NCI-H2196 (cell line): ENCODE measurements around the gene KIAA1328.

Experiments
- DNase-seq: peaks from one replicate; lab custom pipeline; 2025; ENCODE audit not compliant: unreplicated experiment; lab: John Stamatoyannopoulos, UW

Gene KIAA1328

DNA sequence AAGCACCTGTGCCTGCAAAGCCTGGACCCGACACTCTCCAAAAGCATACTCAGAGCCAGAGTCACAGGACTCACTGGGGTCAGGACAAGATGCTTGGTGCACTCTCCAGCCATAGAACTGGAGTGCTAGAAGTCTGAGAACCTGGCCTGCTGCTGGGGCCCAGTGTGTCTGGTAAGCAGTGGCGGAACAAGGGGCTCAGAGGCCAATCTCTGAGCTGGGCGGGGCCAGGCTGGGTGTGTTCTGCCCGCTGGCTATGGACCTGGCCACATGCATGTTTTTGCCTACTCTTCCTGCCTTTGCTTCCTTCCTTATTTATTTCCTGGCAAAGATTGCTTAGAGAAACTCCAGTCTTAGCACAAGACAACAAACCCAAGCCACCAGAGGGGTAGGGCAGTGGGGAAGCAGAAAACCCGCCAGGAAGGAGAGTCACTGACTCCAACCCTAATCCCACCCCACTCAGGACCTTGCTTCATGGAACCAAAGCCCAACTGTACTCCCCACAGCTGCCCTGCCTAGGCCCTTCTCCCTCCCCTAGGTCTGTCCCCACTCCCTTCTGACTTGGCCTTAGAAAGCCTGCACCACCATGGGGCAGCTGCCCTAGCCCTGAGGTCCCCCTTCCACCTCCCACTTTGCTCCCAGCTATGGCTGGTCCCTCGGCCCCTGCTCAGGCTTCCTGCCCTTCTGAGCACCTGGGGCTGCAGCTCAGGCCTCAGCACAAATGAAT lies 421.1 kb downstream of the KIAA1328 start:
- no peak for DNase-seq

DNA sequence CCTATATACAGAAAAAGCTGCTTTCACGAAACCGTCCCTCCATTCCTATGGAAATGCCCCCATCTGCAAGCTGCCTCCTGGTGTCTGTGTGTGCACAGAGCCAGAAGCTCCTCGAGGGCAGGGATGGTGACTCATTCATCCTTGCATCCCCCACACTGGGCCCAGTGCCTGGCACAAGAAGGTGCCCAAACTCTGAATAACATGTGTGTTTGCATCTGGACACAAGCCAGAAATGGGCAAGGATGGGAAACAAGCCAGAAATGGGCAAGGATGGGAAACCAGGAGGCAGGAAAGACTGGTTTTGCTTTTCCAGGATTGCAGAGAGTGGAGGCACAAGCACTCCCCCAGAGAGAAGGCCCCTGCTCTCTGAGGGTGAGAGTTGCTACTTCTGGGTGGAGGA lies 422.8 kb downstream of the KIAA1328 start:
- peak; percentile 1 for DNase-seq

GRCh38 chr18:37252342-37252741 lies 423.4 kb downstream of the KIAA1328 start:
- DNase-seq, result no peak

GRCh38 chr18:37252854-37253393 lies 424.0 kb downstream of the KIAA1328 start:
- no peak for DNase-seq

GRCh38 chr18:37253394-37254235 lies 424.7 kb downstream of the KIAA1328 start:
- DNase-seq, result peak; percentile 49

DNA sequence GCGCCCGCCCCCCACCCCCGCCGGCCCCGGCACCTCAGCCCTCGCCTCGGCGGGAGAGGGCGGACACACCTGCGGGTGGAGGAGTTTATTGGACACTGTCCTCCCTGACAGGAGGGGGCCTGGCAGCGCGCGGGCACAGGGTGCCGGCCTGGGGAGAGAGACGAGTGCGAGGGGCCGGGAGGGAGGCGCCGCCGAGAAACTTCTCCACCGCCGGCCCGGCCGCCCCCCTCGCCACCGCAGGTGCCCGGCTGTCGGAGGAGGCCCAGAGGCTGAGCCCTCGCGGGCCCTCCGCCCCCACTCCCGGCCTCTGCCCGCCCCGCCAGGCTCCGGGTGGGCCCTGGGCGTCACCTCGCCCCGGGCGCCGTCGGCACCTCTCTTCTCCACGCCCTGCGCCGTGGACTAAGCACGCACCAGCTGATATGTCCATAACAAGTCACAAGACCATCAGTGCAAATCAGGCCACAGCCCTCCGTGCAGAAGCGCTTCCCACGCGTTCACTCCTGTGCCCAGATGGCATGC lies 425.4 kb downstream of the KIAA1328 start:
- peak; percentile 6 for DNase-seq

- DNase-seq, result no peak
These were observed 426.0 kb downstream of the KIAA1328 start for GRCh38 chr18:37254973-37255372.

DNA sequence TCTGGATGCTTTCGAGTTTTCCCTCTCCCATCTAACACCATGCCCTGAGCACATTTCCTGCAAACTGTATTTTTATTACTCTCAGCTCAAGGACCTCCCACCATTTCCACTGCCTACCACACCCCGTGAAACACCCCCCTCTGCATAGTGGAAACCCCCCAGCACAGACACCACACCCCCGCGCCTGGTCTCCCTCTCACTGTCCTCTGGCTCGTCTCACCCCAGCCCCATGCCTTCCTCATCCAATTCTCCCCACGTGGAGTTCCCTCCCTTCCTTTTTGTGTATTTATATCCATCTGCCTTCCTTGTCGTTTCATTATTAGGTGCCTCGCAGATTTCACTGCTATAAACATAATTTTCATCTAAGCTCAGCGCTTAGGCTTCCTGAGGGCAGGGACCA lies 429.2 kb downstream of the KIAA1328 start:
- DNase-seq, result no peak

GRCh38 chr18:37258819-37259218 lies 429.9 kb downstream of the KIAA1328 start:
- no peak for DNase-seq

DNA sequence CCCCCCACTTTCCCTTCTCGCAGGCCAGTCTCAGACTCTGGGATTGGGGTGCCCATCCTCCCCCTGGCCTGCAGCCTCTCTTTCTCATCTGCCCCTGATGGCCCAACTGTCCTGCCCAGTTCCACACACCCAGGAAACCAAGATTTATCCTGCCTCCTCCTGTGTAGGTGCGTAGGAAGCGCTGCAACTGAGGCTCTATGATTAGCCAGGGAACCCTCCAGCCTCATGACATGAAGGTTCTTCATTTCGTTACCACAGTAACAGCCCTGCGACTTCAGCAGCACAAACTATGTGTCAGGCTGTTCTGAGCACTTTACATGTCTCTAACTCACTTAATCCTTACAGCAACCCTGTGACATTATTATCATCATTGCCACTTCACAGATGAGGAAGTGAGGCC lies 430.8 kb downstream of the KIAA1328 start:
- DNase-seq, result no peak

GRCh38 chr18:37260367-37261093 lies 431.6 kb downstream of the KIAA1328 start:
- DNase-seq, result no peak

DNA sequence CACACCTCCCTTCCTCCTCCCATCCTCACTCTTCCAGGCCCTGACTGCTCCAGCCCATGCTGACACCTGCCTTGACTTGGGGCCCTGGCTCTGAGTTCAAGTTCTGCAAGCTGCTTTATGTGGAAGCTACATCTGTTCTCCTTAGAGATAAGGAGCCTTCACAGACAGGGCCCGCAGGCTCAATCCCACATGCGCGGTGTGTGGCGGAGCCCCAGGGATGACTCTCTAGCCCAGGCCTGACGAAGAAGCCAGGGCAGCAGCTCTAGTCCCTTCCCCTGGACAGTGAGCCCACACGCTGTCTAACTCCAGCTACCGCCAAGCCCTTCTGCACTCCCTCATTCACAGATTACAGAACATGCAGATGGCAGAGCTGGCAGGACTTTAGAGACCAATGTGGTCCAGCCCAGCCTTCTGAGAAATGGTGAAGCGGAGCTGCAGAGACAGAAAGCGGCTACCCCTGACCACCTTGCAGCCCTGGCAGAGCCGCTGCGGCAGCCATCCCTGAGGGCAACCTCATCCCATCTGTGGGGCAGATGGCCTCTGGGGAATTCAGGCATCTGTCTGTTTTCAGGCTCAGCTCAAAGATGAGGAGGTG lies 432.4 kb downstream of the KIAA1328 start:
- DNase-seq, result no peak

GRCh38 chr18:37261988-37262387 lies 433.1 kb downstream of the KIAA1328 start:
- no peak for DNase-seq

DNA sequence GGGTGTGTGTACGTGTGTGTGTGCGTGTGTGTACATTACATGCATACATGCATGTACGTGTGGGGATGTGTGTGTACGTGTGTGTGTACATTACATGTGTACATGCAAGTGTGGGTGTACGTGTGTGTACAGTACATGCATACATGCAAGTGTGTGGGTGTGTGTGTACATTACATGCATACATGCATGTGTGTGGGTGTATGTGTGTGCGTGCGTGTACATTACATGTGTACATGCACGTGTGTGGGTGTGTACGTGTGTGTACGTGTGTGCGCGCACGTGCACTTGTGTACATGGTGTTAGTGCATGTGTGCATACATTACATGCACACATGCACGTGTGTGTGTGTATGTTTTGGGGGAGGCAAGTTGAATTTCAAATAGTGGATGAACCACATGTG lies 436.0 kb downstream of the KIAA1328 start:
- no peak for DNase-seq

DNA sequence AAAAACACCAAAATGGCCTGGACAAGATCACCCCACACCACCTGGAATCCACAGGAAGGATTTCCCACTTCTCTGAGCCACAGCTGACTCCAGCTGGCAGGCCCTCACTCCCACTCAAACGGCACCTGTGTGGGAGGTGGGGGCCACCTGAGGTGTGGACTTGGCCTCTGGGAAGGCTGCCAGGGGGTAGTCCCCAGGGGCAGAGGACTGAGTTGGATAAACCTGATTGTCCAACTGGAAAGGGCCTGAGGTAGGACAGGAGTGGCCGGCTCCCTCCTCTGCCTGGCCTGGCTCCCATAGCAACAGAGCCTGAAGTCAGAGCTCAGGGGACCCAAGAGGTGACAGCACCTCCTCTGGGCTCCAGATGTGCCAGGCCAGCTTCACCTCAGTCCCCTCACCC lies 436.5 kb downstream of the KIAA1328 start:
- no peak for DNase-seq

- no peak for DNase-seq
These were observed 437.4 kb downstream of the KIAA1328 start for GRCh38 chr18:37266290-37266689.

GRCh38 chr18:37270038-37270665 lies 441.2 kb downstream of the KIAA1328 start:
- DNase-seq, result no peak

GRCh38 chr18:37270666-37271052 lies 441.7 kb downstream of the KIAA1328 start:
- DNase-seq, result no peak

- no peak for DNase-seq
These were observed 443.3 kb downstream of the KIAA1328 start for GRCh38 chr18:37272226-37272625.

- DNase-seq, result no peak
These were observed 443.9 kb downstream of the KIAA1328 start for GRCh38 chr18:37272841-37273240.
